ENCODE results near the gene PDE1C.

PDE1C gene

DNA sequence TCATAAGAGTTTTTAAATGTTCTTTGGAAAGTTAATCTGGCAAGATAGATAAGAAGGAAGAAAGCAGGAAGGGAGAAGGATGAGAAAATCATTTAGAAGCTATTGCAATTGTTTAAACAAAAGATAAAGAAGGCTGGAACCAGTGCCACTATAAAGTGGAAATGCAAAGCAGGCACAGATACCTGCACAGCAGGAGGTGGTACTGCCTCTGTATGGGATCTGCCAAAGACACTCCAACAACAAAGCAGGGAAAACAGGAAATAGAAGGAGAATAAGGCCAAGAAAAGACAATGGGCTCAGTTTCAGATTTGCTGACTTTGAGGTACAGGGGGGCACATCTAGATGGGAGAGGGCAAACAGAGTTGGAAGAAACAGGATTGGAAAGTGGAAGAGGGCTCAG lies 244.6 kb downstream of the PDE1C start:
- Histone ChIP-seq H3K36me3 (ENCODE audit: insufficient read depth, low read length) (no peaks in the 10 kb centered on the region), H3K9me3 (ENCODE audit: insufficient read depth, low read depth, low read length) (no peaks in the 10 kb centered on the region), H3F3A (ENCODE audit: low read depth) (no peaks in the 10 kb centered on the region), H2AFZ (ENCODE audit: low read length) (no peak overlapping the region), H3K79me2 (ENCODE audit: insufficient read depth, low read length) (no peaks in the 10 kb centered on the region), H4K20me1 (ENCODE audit: insufficient read depth, low read length, poor library complexity, severe bottlenecking) (no peaks in the 10 kb centered on the region), H3K4me3 (ENCODE audit: low read length, poor library complexity, severe bottlenecking) (no peak overlapping the region), H3K4me1 (ENCODE audit: insufficient read depth, low read length, poor library complexity, severe bottlenecking) (no peaks in the 10 kb centered on the region), H3K9me2 (replicated peaks; ENCODE audit: low read depth, low read length) (no peaks in the 10 kb centered on the region), H3K4me2 (ENCODE audit: low read depth, low read length, poor library complexity, severe bottlenecking) (no peak overlapping the region), H3K9ac (ENCODE audit: low read depth, low read length, poor library complexity, severe bottlenecking) (no peak overlapping the region), H3K27me3 (ENCODE audit: insufficient read depth, low read length, poor library complexity, severe bottlenecking) (no peaks in the 10 kb centered on the region)
- TF ChIP-seq, protein P1, sequence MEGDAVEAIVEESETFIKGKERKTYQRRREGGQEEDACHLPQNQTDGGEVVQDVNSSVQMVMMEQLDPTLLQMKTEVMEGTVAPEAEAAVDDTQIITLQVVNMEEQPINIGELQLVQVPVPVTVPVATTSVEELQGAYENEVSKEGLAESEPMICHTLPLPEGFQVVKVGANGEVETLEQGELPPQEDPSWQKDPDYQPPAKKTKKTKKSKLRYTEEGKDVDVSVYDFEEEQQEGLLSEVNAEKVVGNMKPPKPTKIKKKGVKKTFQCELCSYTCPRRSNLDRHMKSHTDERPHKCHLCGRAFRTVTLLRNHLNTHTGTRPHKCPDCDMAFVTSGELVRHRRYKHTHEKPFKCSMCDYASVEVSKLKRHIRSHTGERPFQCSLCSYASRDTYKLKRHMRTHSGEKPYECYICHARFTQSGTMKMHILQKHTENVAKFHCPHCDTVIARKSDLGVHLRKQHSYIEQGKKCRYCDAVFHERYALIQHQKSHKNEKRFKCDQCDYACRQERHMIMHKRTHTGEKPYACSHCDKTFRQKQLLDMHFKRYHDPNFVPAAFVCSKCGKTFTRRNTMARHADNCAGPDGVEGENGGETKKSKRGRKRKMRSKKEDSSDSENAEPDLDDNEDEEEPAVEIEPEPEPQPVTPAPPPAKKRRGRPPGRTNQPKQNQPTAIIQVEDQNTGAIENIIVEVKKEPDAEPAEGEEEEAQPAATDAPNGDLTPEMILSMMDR (conservative IDR thresholded peaks at IDR 0.05; ENCODE audit: low read length) = no peak
- TF ChIP-seq EZH2phosphoT487 (IDR thresholded peaks at IDR 0.05; ENCODE audit: borderline replicate concordance) = no peak

DNA sequence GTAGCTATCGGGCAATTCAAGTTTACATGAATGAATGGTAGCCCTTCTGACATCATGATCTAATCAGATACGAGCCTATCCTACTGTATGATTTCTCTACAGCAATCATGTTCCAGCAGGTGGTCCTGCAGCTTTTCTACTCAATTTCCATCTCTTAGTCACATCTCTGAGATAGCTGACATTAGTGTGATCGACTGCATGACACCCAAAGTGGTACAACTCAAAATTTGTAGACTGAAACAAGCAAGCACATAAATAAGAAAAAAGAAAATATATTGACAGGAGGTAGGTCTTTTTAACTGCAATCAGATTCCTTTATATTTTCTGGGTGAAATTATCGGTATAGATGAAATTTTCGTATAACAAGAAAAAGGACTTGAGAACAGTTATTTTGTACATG lies 251.2 kb downstream of the PDE1C start:
- Histone ChIP-seq H3K79me2 (ENCODE audit: insufficient read depth, low read length) (no peaks in the 10 kb centered on the region), H3K36me3 (ENCODE audit: insufficient read depth, low read length) (no peaks in the 10 kb centered on the region), H3K9me2 (replicated peaks; ENCODE audit: low read depth, low read length) (no peaks in the 10 kb centered on the region), H3K27me3 (ENCODE audit: insufficient read depth, low read length, poor library complexity, severe bottlenecking) (no peaks in the 10 kb centered on the region), H2AFZ (ENCODE audit: low read length) (no peak overlapping the region), H3K4me2 (ENCODE audit: low read depth, low read length, poor library complexity, severe bottlenecking) (no peak overlapping the region), H4K20me1 (ENCODE audit: insufficient read depth, low read length, poor library complexity, severe bottlenecking) (no peaks in the 10 kb centered on the region), H3K4me1 (ENCODE audit: insufficient read depth, low read length, poor library complexity, severe bottlenecking) (no peaks in the 10 kb centered on the region), H3K9ac (ENCODE audit: low read depth, low read length, poor library complexity, severe bottlenecking) (no peak overlapping the region), H3K4me3 (ENCODE audit: low read length, poor library complexity, severe bottlenecking) (no peak overlapping the region), H3K9me3 (ENCODE audit: insufficient read depth, low read depth, low read length) (no peaks in the 10 kb centered on the region), H3F3A (ENCODE audit: low read depth) (no peaks in the 10 kb centered on the region)
- TF ChIP-seq, protein P1 (conservative IDR thresholded peaks at IDR 0.05; ENCODE audit: low read length) = no peak
- TF ChIP-seq EZH2phosphoT487 (IDR thresholded peaks at IDR 0.05; ENCODE audit: borderline replicate concordance) = no peak

GRCh38 chr7:31816810-31817209 lies 253.4 kb downstream of the PDE1C start:
- Histone ChIP-seq H3K27me3 (ENCODE audit: insufficient read depth, low read length, poor library complexity, severe bottlenecking) (no peaks in the 10 kb centered on the region), H3K9me2 (replicated peaks; ENCODE audit: low read depth, low read length) (no peaks in the 10 kb centered on the region), H3K9me3 (ENCODE audit: insufficient read depth, low read depth, low read length) (no peaks in the 10 kb centered on the region), H3K4me3 (ENCODE audit: low read length, poor library complexity, severe bottlenecking) (no peak overlapping the region), H3K9ac (ENCODE audit: low read depth, low read length, poor library complexity, severe bottlenecking) (no peak overlapping the region), H2AFZ (ENCODE audit: low read length) (no peak overlapping the region), H4K20me1 (ENCODE audit: insufficient read depth, low read length, poor library complexity, severe bottlenecking) (no peaks in the 10 kb centered on the region), H3F3A (ENCODE audit: low read depth) (no peaks in the 10 kb centered on the region), H3K79me2 (ENCODE audit: insufficient read depth, low read length) (no peaks in the 10 kb centered on the region), H3K4me2 (ENCODE audit: low read depth, low read length, poor library complexity, severe bottlenecking) (no peak overlapping the region), H3K4me1 (ENCODE audit: insufficient read depth, low read length, poor library complexity, severe bottlenecking) (no peaks in the 10 kb centered on the region), H3K36me3 (ENCODE audit: insufficient read depth, low read length) (no peaks in the 10 kb centered on the region)
- TF ChIP-seq, protein P1 (conservative IDR thresholded peaks at IDR 0.05; ENCODE audit: low read length) = no peak
- no peak for TF ChIP-seq EZH2phosphoT487 (IDR thresholded peaks at IDR 0.05; ENCODE audit: borderline replicate concordance)
